HEK293 (cell line): ENCODE data around the gene IFNGR1.

Experiments used
- KLF1 ChIP-seq: fragments of 450-650 bp; formaldehyde crosslinking; IDR thresholded peaks from 2 replicates; pipeline ENCODE4 v1.5.1; 2016; ENCODE audit warnings: missing biosample characterization, missing genetic modification characterization
- RBAK ChIP-seq: fragments of 450-650 bp; formaldehyde crosslinking; IDR thresholded peaks from 2 replicates; pipeline ENCODE4 v1.5.1; 2016; ENCODE audit warnings: missing biosample characterization, missing genetic modification characterization
- SP2 ChIP-seq: fragments of 450-650 bp; formaldehyde crosslinking; IDR thresholded peaks from 2 replicates; pipeline ENCODE4 v1.5.1; 2016; ENCODE audit warnings: missing biosample characterization, missing genetic modification characterization
- ZBTB8A ChIP-seq: fragments of 450-650 bp; formaldehyde crosslinking; IDR thresholded peaks from 2 replicates; pipeline ENCODE4 v1.5.1; 2016; ENCODE audit warnings: missing biosample characterization, missing genetic modification characterization
- ZNF223 ChIP-seq: fragments of 450-650 bp; formaldehyde crosslinking; IDR thresholded peaks from 2 replicates; pipeline ENCODE4 v1.5.1; 2016; ENCODE audit warnings: missing biosample characterization, missing genetic modification characterization
- ZNF248 ChIP-seq: fragments of 450-650 bp; formaldehyde crosslinking; IDR thresholded peaks from 2 replicates; pipeline ENCODE4 v1.5.1; 2017; ENCODE audit warnings: missing biosample characterization, missing genetic modification characterization
- ZNF311 ChIP-seq: fragments of 450-650 bp; formaldehyde crosslinking; IDR thresholded peaks from 2 replicates; pipeline ENCODE4 v1.5.1; 2017; ENCODE audit warnings: missing biosample characterization, missing genetic modification characterization, borderline replicate concordance
- ZNF350 ChIP-seq: fragments of 450-650 bp; formaldehyde crosslinking; IDR thresholded peaks from 2 replicates; pipeline ENCODE4 v1.5.0; 2017; ENCODE audit warnings: missing biosample characterization, mild to moderate bottlenecking, missing genetic modification characterization
- ZNF521 ChIP-seq: fragments of 450-650 bp; formaldehyde crosslinking; IDR thresholded peaks from 2 replicates; pipeline ENCODE4 v1.5.1; 2017; ENCODE audit warnings: missing biosample characterization, mild to moderate bottlenecking, missing genetic modification characterization
- ZNF76 ChIP-seq: fragments of 450-650 bp; formaldehyde crosslinking; IDR thresholded peaks from 2 replicates; pipeline ENCODE4; 2016; ENCODE audit warnings: low read depth, missing biosample characterization, missing genetic modification characterization, borderline replicate concordance
- TF ChIP-seq, protein P1 (sequence below): fragments of 450-650 bp; formaldehyde crosslinking; IDR thresholded peaks from 2 replicates; pipeline ENCODE4 v1.5.1; 2016; ENCODE audit warnings: missing biosample characterization, missing genetic modification characterization
- TF ChIP-seq, protein P2 (sequence below): fragments of 450-650 bp; formaldehyde crosslinking; IDR thresholded peaks from 2 replicates; pipeline ENCODE4 v1.5.1; 2016; ENCODE audit warnings: missing biosample characterization, missing genetic modification characterization
- TF ChIP-seq, protein P3 (sequence below): fragments of 450-650 bp; formaldehyde crosslinking; IDR thresholded peaks from 2 replicates; pipeline ENCODE4 v1.5.1; 2016; ENCODE audit warnings: missing biosample characterization, missing genetic modification characterization
- TF ChIP-seq, protein P4 (sequence below): fragments of 450-650 bp; formaldehyde crosslinking; IDR thresholded peaks from 2 replicates; pipeline ENCODE4 v1.5.1; 2016; ENCODE audit warnings: missing biosample characterization, missing genetic modification characterization

DNA sequence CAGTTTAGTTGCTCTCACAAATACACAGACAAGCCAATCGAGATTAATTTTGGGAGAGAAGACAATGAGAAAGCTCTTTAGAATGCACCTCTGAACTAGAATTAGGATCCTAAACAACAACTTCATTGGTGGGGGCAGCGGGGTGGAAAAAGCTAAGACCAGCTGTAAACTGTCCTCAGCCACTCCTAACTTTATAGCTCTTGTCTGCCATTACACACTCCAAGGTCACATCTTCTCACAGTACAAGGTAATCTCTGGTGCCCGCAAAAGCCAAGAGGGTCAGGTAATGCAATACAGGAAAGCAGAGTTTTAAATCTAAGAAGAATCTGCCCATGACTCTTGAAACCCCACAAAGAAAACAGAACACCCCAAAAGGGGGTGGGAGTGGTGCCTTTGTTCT is 27.9 kb downstream of the IFNGR1 start:
- no peak for TF ChIP-seq ZNF521
- no peak for TF ChIP-seq RBAK (tag by site-specific recombination)
- no peak for TF ChIP-seq ZNF350 (tag by site-specific recombination)
- TF ChIP-seq, protein P1, sequence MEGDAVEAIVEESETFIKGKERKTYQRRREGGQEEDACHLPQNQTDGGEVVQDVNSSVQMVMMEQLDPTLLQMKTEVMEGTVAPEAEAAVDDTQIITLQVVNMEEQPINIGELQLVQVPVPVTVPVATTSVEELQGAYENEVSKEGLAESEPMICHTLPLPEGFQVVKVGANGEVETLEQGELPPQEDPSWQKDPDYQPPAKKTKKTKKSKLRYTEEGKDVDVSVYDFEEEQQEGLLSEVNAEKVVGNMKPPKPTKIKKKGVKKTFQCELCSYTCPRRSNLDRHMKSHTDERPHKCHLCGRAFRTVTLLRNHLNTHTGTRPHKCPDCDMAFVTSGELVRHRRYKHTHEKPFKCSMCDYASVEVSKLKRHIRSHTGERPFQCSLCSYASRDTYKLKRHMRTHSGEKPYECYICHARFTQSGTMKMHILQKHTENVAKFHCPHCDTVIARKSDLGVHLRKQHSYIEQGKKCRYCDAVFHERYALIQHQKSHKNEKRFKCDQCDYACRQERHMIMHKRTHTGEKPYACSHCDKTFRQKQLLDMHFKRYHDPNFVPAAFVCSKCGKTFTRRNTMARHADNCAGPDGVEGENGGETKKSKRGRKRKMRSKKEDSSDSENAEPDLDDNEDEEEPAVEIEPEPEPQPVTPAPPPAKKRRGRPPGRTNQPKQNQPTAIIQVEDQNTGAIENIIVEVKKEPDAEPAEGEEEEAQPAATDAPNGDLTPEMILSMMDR: no peak
- TF ChIP-seq ZNF223 (tag by site-specific recombination): no peak
- TF ChIP-seq ZNF76 (tag by site-specific recombination): no peak
- TF ChIP-seq, protein P2, sequence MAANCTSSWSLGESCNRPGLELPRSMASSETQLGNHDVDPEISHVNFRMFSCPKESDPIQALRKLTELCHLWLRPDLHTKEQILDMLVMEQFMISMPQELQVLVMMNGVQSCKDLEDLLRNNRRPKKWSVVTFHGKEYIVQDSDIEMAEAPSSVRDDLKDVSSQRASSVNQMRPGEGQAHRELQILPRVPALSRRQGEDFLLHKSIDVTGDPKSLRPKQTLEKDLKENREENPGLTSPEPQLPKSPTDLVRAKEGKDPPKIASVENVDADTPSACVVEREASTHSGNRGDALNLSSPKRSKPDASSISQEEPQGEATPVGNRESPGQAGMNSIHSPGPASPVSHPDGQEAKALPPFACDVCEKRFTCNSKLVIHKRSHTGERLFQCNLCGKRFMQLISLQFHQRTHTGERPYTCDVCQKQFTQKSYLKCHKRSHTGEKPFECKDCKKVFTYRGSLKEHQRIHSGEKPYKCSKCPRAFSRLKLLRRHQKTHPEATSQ (tag by site-specific recombination): no peak
- TF ChIP-seq, protein P3, sequence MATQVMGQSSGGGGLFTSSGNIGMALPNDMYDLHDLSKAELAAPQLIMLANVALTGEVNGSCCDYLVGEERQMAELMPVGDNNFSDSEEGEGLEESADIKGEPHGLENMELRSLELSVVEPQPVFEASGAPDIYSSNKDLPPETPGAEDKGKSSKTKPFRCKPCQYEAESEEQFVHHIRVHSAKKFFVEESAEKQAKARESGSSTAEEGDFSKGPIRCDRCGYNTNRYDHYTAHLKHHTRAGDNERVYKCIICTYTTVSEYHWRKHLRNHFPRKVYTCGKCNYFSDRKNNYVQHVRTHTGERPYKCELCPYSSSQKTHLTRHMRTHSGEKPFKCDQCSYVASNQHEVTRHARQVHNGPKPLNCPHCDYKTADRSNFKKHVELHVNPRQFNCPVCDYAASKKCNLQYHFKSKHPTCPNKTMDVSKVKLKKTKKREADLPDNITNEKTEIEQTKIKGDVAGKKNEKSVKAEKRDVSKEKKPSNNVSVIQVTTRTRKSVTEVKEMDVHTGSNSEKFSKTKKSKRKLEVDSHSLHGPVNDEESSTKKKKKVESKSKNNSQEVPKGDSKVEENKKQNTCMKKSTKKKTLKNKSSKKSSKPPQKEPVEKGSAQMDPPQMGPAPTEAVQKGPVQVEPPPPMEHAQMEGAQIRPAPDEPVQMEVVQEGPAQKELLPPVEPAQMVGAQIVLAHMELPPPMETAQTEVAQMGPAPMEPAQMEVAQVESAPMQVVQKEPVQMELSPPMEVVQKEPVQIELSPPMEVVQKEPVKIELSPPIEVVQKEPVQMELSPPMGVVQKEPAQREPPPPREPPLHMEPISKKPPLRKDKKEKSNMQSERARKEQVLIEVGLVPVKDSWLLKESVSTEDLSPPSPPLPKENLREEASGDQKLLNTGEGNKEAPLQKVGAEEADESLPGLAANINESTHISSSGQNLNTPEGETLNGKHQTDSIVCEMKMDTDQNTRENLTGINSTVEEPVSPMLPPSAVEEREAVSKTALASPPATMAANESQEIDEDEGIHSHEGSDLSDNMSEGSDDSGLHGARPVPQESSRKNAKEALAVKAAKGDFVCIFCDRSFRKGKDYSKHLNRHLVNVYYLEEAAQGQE (tag by site-specific recombination): no peak
- no peak for TF ChIP-seq SP2
- no peak for TF ChIP-seq ZNF311 (tag by site-specific recombination)
- TF ChIP-seq ZNF248 (tag by site-specific recombination): no peak
- TF ChIP-seq, protein P4, sequence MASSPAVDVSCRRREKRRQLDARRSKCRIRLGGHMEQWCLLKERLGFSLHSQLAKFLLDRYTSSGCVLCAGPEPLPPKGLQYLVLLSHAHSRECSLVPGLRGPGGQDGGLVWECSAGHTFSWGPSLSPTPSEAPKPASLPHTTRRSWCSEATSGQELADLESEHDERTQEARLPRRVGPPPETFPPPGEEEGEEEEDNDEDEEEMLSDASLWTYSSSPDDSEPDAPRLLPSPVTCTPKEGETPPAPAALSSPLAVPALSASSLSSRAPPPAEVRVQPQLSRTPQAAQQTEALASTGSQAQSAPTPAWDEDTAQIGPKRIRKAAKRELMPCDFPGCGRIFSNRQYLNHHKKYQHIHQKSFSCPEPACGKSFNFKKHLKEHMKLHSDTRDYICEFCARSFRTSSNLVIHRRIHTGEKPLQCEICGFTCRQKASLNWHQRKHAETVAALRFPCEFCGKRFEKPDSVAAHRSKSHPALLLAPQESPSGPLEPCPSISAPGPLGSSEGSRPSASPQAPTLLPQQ (tag by site-specific recombination): no peak
- no peak for TF ChIP-seq ZBTB8A
- TF ChIP-seq KLF1 (tag by site-specific recombination): no peak
